Measurements from ENCODE around the gene L3MBTL4. TPM values are rescaled to one million over a fixed set of nuclear protein-coding genes. Genes with fewer than 3 reads are reported as not detected.

The L3MBTL4 gene
- total and polyA plus RNA-seq, 8 donors: 5.7 to 13.9 (median 6.9) TPM

DNA sequence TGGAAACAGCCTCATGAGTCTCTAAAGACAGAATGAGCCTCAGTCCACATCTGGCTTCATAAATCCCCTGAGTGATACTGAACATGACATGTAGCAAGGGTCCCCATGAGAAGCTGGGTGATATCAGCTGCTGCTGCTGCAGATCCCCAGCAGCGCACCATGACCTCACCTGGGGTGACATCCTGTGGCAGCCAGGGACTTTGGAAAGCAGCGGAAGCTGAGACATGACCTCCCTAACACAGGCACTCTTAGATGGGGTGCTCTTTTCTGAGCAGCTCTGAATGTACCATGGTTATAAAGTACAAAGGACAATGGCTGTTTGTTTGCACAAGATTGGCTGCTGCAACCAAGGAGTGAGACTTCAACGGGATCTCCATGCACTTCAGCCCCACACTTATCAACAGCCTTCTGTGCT, 444.7 kb downstream of the L3MBTL4 start:
- DNase-seq: no peak
- no peak for ATAC-seq
- H3K27me3 ChIP-seq: no peaks in the 10 kb centered on the region

DNA sequence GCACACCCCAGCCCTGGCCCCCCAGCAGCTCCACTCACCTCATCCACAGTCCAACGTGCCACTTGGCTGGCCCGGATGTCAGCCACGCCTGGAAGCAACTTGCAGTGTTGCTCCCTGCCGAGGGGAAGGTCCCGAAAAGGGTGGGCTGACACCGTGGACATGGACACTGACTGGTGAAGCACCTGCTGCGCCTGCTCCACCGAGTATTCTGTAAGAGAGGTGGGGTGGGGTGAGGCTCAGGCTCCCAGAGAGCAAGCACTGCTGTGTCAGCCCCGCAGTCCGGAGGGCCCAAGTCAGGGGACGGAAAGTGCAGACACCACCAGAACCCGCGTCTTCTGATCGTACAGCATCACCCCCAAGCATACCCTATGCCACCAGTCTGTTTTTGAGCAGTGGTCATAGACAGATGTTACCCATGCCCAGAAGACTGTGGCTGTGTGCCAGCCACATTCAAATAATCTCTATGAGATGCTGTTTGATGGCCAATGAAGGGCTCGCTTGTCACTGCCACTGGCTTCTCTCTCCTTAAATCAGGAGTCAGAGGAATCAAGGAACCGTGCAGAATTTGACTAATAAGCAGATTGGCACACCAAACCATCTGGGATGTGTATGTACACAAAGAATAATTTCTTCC, 445.2 kb downstream of the L3MBTL4 start:
- intact Hi-C loops (cut with DNase I): no loop called here
- Histone ChIP-seq H3K27me3 (no peaks in the 10 kb centered on the region), H3K36me3 (no peaks in the 10 kb centered on the region), H3K4me1 (no peaks in the 10 kb centered on the region), H3K9me3 (no peaks in the 10 kb centered on the region), H3K4me3 (no peak overlapping the region), H3K27ac (no peak overlapping the region)
- DNase-seq: no peak
- ATAC-seq: no peak
- TF ChIP-seq, protein P1, sequence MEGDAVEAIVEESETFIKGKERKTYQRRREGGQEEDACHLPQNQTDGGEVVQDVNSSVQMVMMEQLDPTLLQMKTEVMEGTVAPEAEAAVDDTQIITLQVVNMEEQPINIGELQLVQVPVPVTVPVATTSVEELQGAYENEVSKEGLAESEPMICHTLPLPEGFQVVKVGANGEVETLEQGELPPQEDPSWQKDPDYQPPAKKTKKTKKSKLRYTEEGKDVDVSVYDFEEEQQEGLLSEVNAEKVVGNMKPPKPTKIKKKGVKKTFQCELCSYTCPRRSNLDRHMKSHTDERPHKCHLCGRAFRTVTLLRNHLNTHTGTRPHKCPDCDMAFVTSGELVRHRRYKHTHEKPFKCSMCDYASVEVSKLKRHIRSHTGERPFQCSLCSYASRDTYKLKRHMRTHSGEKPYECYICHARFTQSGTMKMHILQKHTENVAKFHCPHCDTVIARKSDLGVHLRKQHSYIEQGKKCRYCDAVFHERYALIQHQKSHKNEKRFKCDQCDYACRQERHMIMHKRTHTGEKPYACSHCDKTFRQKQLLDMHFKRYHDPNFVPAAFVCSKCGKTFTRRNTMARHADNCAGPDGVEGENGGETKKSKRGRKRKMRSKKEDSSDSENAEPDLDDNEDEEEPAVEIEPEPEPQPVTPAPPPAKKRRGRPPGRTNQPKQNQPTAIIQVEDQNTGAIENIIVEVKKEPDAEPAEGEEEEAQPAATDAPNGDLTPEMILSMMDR (IDR thresholded peaks at IDR 0.05): no peak

More for the DNA sequence above, 444.7 kb downstream of the L3MBTL4 start:
- H3K27ac ChIP-seq: no peak overlapping the region
- TF ChIP-seq, protein P1 (IDR thresholded peaks at IDR 0.05): no peak
- H3K9me3 ChIP-seq: no peaks in the 10 kb centered on the region
- intact Hi-C loops (cut with DNase I): no loop called here
- no peaks in the 10 kb centered on the region for H3K4me1 ChIP-seq
- no peaks in the 10 kb centered on the region for H3K36me3 ChIP-seq
- no peak overlapping the region for H3K4me3 ChIP-seq

DNA sequence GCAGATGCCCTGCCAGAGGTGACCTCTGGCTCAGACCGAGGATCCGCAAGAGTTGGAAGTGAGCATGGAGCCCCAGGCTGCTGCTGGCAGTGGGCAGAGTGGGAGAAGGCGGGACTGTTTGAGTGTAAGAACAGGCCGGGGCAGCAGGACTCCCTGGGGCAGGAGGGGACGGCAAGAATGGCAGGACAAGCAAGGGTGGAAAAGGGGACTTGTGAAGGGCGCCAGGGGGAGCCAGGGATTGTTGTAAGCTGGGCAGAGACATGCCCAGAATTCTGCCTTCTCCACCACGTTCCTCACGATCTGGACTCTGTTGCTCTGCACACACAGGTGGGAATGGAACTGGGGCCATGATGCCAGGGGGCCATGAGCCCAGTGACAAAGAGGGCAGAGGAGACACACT, 447.0 kb downstream of the L3MBTL4 start:
- no peak for ATAC-seq
- Histone ChIP-seq H3K27me3 (no peaks in the 10 kb centered on the region), H3K4me1 (no peaks in the 10 kb centered on the region)

DNA sequence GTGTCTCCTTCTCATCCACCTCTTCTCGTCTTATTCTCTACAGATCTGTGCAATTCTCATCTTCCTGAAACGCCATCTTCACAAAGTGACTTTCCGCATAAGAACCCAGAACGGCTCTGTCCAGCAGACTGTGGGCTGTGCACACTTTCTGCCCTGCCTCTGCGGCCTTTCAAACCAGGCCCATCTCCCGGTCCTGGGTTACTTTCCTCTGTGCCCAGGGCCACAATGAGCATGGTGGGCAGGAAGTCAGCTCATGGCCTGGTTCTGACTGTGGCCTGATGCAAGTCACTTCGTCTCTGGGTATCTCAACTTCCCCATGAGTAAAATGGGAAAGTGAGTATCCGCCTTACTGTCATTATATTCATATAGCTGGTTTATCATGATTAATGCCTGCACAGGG, 447.7 kb downstream of the L3MBTL4 start:
- no peaks in the 10 kb centered on the region for H3K27me3 ChIP-seq
- intact Hi-C loops (cut with DNase I): no loop called here
- H3K36me3 ChIP-seq: no peaks in the 10 kb centered on the region
- no peak overlapping the region for H3K4me3 ChIP-seq
- no peak for ATAC-seq
- no peak overlapping the region for H3K27ac ChIP-seq
- TF ChIP-seq, protein P1 (IDR thresholded peaks at IDR 0.05): no peak
- no peaks in the 10 kb centered on the region for H3K4me1 ChIP-seq
- DNase-seq: no peak
- no peaks in the 10 kb centered on the region for H3K9me3 ChIP-seq

More for the DNA sequence above, 447.0 kb downstream of the L3MBTL4 start:
- Histone ChIP-seq H3K27ac (no peak overlapping the region), H3K4me3 (no peak overlapping the region), H3K9me3 (no peaks in the 10 kb centered on the region), H3K36me3 (no peaks in the 10 kb centered on the region)
- DNase-seq: no peak
- intact Hi-C loops (cut with DNase I): no loop called here
- TF ChIP-seq, protein P1 (IDR thresholded peaks at IDR 0.05): no peak

DNA sequence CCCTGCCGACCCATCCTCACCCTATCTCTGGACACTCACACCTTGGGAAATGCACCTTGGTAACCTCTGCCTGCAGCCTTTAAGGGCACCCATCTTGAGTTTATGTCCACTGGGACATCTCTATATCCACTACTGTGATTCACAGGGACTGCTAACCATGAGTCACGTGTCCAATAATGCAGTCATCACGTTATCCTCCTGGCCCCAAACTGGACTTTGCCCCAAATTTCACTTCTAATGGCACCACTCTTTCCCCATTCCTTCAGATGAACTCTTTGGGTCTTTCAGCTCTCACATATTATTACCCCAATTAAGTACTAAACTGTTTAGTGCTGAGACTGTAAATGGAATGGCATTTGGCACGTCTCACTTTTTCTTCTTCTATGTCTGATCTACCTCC, 448.2 kb downstream of the L3MBTL4 start:
- Histone ChIP-seq H3K36me3 (no peaks in the 10 kb centered on the region), H3K4me1 (no peaks in the 10 kb centered on the region), H3K4me3 (no peak overlapping the region), H3K27me3 (no peaks in the 10 kb centered on the region), H3K9me3 (no peaks in the 10 kb centered on the region), H3K27ac (no peak overlapping the region)
- TF ChIP-seq, protein P1 (IDR thresholded peaks at IDR 0.05): no peak
- intact Hi-C loops (cut with DNase I): no loop called here
- ATAC-seq (no peak), DNase-seq (no peak)

All from left lung (tissue), 10 donors.